GM21529 (cell line): ENCODE data around the gene PIK3CG.
"Not testable (repeated sequence)": the region's sequence is repeated elsewhere in the genome, so short reads cannot be mapped to it uniquely, and the experiment has no call there.

ENCODE experiments used
- ATAC-seq: cut with Tn5 transposase; IDR thresholded peaks from one replicate; pipeline ENCODE4 v1.9.1; 2021; ENCODE audit not compliant: unreplicated experiment

The PIK3CG gene

GRCh38 chr7:106865130-106866041 is at the start of gene PIK3CG:
PIK3CG (plus strand) TSS chr7:106865282; CDS start chr7:106867562, 2,280 bp downstream.
- ATAC-seq = peak; percentile 68

DNA sequence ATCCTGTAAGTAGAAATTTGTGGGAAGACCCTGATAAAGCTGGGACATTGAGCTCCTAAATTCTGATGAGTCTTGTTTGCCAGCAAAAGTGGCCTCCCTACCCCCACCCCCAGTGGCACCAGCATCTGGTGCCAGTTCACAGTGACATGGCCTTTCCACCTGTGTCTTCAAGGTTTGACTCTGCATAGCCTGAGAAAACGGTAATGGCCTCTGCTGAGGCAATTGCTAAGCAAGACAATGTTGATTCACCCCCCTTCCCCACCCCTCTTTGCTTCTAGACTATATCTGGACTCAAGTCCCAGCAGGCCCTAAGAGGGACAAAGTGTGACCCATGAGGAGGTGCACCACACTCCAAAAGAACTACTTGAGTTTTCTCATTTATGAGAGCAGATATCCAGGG is 48.0 kb upstream of the PIK3CG start:
- ATAC-seq = no peak

DNA sequence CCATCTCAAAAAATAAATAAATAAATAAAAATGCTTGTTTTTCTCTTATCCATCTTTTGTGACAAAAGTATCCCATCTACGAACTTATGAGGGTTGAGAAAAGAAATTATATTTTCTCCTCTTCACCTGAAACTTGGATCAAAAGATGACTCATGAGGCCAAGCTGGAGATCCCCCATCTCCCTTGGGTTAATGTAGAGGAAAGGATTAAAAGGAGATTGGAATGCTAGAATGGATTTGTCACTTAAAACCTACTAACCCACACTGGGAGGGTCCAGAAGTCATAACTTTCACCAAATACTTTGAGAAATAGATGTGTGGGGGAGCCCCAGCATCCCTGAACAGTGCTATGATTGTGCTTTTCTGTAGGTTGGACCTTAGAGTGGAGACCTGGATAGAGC is 46.3 kb upstream of the PIK3CG start:
- ATAC-seq = no peak

GRCh38 chr7:106819546-106819945 is 45.5 kb upstream of the PIK3CG start:
- no peak for ATAC-seq

DNA sequence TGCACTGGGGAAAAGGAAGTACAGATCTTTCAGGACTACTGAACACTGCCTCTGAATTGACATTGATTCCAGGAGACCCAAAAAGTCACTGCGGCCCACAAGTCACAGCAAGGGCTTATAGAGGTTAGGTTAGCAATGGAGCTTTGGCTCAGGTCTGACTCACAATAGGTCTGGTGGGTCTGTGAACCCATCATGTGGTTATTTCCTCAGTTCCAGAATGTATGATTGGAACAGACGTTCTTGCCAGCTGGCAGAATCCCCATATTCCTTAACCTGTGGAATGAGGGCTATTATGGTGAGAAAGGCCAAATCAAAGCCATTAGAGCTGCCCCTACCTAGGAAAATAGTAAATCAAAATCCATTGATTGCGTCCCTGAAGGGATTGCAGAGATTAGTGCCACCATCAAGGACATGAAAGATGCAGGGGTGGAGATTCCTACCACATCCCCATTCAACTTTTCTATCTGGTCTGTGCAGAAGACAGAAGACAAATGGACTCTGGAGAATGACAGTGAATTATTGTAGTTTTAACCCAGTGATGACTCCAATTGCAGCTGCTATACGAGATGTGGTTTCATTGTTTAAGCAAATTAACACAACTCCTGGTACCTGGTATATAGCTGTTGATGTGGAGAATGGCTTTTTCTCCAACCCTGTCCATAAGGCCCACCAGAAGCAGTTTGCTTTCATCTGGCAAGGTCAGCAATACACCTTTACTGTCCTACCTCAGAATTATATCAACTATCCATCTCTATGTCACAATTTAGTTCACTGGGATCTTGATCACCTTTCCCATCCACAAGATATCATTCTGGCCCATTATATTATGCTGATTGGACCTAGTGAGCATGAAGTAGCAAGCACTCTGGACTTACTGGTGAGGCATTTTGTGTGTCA is 44.5 kb upstream of the PIK3CG start:
- no peak for ATAC-seq

DNA sequence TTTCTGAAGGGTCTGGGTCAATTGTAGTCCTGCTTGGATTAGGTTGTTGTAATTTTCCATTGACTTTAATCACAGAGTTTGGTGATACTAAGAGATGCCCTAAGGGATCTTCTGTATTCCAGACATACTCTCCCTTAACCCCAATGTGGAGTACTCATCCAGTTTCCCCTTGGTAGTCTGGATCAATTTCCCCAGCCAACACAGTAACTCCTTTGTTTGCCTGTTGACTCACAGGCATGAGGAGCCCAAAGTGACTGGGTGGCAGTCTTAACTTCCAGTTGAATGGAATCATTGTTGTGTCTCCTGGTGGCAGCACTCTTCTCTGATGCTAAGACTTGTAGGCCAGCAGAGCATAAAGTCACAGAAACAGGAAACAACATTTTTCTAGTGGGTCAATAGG is 41.5 kb upstream of the PIK3CG start:
- no peak for ATAC-seq

GRCh38 chr7:106824458-106824857 is 40.6 kb upstream of the PIK3CG start:
- no peak for ATAC-seq

GRCh38 chr7:106827626-106828025 is 37.5 kb upstream of the PIK3CG start:
- ATAC-seq = no peak

DNA sequence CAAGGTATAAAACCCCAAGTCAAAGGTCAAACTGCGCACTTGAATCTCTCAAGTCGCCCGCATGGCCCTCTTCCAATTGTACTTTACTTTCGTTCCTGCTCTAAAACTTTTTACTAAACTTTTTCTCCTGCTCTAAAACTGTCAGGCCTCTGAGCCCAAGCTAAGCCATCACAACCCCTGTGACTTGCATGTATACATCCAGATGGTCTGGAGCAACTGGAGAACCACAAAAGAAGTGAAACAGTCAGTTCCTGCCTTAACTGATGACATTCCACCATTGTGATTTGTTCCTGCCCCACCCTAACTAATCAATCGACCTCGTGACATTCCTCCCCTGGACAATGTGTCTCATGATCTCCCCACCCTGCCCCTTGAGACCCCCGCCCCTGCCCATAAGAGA is 35.6 kb upstream of the PIK3CG start:
- ATAC-seq = no peak

GRCh38 chr7:106830896-106831295 is 34.2 kb upstream of the PIK3CG start:
- ATAC-seq = not testable (repeated sequence)

GRCh38 chr7:106836816-106837215 is 28.3 kb upstream of the PIK3CG start:
- no peak for ATAC-seq

DNA sequence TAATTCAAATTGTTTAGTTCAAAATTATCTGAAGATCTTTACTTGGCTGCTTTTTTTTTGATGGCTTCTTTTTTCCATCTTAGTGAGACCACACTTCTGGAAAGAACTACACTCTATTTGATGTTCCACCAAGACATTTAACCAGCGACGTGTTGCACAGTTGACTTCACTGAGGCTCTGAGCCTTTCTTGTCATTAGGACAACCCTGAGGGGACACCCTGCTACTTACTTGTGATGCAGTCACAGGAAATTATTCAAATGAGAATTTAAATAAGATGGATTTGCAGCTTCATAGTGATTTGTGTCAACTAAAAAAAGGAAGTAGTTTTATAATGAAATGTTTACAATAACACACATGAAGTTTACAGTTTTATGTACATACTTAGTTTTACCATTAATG is 25.6 kb upstream of the PIK3CG start:
- no peak for ATAC-seq

- no peak for ATAC-seq
Measured at GRCh38 chr7:106840342-106840741, 24.7 kb upstream of the PIK3CG start.

- ATAC-seq = no peak
Measured at GRCh38 chr7:106841896-106842390, 23.1 kb upstream of the PIK3CG start.

DNA sequence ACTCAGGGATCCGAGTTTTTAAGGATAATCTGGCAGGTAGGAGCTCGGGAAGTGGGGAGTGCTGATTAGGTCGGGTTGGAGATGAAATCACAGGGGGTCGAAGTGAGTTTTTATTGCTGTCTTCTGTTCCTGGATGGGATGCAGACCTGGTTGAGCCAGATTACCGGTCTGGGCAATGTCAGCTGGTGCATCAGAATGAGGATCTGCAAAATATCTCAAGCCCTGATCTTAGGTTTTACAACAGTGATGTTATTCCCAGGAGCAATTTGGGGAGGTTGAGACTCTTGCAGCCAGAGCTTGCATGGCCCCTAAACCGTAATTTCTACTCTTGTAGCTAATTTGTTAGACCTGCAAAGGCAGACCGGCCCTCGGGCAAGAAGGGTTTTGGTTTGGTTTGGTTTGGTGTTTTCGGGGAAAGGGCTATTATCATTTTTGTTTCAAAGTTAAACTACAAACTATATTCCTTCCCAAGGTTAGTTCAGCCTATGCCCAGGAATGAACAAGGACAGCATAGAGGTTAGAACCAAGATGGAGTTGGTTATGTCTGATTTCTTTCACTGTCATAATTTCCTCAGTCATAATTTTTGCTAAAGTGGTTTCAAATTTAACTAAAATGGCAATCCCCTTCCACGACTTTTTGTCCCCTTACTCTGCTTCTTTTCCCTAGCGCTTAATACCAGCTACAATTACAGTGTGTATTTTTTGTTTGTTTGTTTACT is 20.6 kb upstream of the PIK3CG start:
- no peak for ATAC-seq

DNA sequence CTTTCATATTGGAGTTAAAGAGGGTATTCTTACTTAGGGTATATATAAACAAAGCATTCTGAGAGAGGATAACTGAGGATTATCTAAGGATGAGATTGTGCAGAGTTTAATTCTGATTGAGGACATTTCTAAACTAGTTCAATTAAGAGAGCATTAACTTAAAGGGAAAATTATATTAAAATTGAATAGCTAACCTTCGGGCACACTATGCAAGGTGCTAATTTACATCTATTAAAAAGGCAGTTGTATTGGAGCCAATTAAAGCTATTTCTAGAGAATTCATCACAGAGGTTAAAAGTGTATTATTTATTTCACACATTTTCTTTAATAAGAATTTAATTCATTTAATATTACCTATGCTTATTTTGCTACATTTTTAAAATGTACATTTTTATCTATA is 17.0 kb upstream of the PIK3CG start:
- ATAC-seq = no peak

DNA sequence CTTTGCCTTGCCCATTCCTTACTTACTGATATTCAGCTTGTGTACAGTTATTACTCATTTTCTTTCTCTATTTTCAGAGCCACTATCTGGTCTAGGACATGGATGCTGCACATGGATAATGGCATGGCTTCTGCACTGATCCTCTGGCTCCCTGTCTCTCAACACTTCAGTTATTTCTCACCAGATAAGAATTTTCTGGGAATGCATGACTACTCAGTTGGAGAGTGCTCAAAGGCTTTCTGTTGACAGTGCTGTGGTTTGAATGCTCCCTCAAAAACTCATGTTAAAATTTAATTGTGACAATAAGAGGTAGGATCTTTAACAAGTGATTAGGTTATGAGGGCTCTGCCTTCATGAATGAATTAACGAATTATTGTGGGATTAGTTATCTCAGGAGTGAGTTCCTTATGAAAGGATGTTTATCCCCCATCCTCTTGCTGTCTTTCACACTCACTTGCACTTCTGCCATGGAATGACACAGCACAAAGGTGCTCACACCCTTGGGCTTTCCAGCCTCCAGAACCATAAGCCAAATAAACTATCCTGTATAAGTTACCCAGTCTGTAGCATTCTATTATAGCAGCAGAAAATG is 16.1 kb upstream of the PIK3CG start:
- ATAC-seq = no peak

DNA sequence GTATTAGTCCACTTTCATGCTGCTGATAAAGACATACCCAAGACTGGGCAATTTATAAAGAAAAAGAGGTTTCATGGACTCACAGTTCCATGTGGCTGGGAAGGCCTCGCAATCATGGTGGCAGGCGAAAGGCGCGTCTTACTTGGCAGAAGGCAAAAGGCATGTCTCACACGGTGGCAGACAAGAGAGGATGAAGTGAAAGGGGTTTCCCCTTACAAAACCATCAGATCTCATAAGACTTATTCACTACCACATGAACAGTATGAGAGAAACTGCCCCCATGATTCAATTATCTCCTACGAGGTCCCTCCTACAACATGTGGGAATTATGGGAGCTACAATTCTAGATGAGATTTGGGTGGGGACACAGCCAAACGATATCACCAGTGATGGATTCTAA is 13.4 kb upstream of the PIK3CG start:
- not testable (repeated sequence) for ATAC-seq

DNA sequence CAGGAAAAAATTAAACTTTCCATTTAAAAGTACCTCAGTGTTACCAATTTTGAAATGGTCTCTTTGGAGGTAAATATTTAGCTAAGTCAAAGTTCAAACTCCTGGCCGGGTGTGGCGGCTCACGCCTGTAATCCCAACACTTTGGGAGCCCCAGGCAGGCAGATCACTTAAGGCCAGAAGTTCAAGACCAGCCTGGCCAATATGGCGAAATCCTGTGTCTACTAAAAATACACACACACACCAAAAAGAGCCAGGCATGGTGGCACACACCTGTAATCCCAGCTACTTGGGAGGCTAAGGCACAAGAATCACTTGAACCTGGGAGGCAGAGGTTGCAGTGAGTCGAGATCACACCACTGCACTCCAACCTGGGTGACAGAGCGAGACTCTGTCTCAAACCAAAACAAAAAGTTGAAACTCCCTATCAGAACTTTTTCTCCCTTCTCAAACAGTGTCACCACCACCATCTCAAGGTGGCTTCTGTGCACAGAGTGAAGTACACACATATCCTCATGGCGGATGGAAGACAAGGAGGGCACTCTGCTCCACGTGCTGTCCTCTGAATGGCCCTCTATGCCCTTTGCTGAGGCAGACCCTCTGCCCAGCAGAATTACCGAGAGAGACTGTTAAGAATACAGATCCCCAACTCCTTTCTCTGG is 11.7 kb upstream of the PIK3CG start:
- no peak for ATAC-seq

DNA sequence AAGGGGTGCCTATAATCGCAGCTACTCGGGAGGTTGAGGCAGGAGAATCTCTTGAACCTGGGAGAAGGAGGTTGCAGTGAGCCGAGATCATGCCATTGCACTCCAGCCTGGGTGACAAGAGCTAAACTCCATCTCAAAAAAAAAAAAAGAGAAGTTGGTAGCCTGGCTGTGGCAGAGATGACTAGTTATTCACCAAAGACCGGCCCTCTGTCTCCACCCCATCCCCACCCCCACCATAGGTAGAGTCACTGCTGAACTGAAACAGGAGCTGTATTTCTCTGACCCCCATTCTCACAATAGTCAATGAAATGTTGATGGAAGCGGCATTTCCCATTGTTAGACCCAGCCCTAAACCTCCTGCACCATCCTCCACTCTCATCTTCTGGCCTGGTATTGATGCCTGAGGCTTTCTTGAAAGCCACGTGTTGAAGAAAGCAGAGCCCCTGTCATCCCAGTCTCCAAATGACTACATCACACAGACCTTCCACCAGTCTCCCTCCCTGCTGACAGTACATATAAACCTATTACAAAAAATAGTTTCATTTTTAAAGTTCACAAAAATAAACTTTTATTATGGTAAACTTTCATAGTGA is 9.4 kb upstream of the PIK3CG start:
- ATAC-seq = peak; percentile 45
